Retina (tissue), 1 donor: Measurements from ENCODE around the gene DNAJC6.
A peak's percentile ranks its signal among the peaks of the same experiment; 100 is the strongest.

Experiments used
- DNase-seq: peaks from one replicate; pipeline ENCODE4 v3.0.0-alpha.2; 2016

DNAJC6 gene

GRCh38 chr1:65409816-65410326 is 100.5 kb downstream of the DNAJC6 start:
- DNase-seq = no peak

- DNase-seq = no peak
Observed at GRCh38 chr1:65412256-65412983, 103.1 kb downstream of the DNAJC6 start.

- no peak for DNase-seq
Observed at GRCh38 chr1:65412984-65413375, 103.6 kb downstream of the DNAJC6 start.

GRCh38 chr1:65414538-65414937 is 105.2 kb downstream of the DNAJC6 start:
- no peak for DNase-seq

- DNase-seq = no peak
Observed at GRCh38 chr1:65416767-65417166, 107.4 kb downstream of the DNAJC6 start.

GRCh38 chr1:65417729-65418128 is 108.4 kb downstream of the DNAJC6 start:
- DNase-seq = no peak

- DNase-seq = no peak
Observed at GRCh38 chr1:65418522-65419185, 109.3 kb downstream of the DNAJC6 start.

GRCh38 chr1:65419681-65420589 is 110.6 kb downstream of the DNAJC6 start:
- DNase-seq = peak; percentile 89

GRCh38 chr1:65420590-65421350 is 111.4 kb downstream of the DNAJC6 start, which contains the start of the genes LEPR and LEPROT:
TSS of gene LEPR (plus strand) at chr1:65420668. CDS start at chr1:65565566, 144,898 bp downstream.
TSS of gene LEPROT (plus strand) at chr1:65420668. CDS start at chr1:65420725, 57 bp downstream.
- peak; percentile 95 for DNase-seq

- no peak for DNase-seq
Observed at GRCh38 chr1:65421351-65422025, 112.1 kb downstream of the DNAJC6 start.

GRCh38 chr1:65422241-65423203 is 113.2 kb downstream of the DNAJC6 start:
- DNase-seq = no peak

- no peak for DNase-seq
Observed at GRCh38 chr1:65423884-65424572, 114.7 kb downstream of the DNAJC6 start.

- no peak for DNase-seq
Observed at GRCh38 chr1:65424573-65424889, 115.2 kb downstream of the DNAJC6 start.

- no peak for DNase-seq
Observed at GRCh38 chr1:65425006-65425405, 115.7 kb downstream of the DNAJC6 start.

GRCh38 chr1:65425697-65426096 is 116.4 kb downstream of the DNAJC6 start:
- DNase-seq = no peak

- no peak for DNase-seq
Observed at GRCh38 chr1:65429078-65429477, 119.7 kb downstream of the DNAJC6 start.

- no peak for DNase-seq
Observed at GRCh38 chr1:65429806-65430205, 120.5 kb downstream of the DNAJC6 start.

- DNase-seq = peak; percentile 28
Observed at GRCh38 chr1:65431111-65431705, 121.9 kb downstream of the DNAJC6 start.

GRCh38 chr1:65432918-65433317 is 123.6 kb downstream of the DNAJC6 start:
- DNase-seq = no peak
